Rectal smooth muscle tissue (tissue), 1 donor: ENCODE results near the gene NDUFS1.
"Not testable (repeated sequence)": the region's sequence is repeated elsewhere in the genome, so short reads cannot be mapped to it uniquely, and the experiment has no call there.

Source experiments
- H3K27ac ChIP-seq: one replicate; pipeline ENCODE4 v1.7.0; 2013; ENCODE audit warnings: low read depth, low read length, inconsistent platforms
- H3K27me3 ChIP-seq: one replicate; pipeline ENCODE4 v1.7.0; 2013; ENCODE audit warnings: low read length; ENCODE audit not compliant: control insufficient read depth, insufficient read depth
- H3K36me3 ChIP-seq: one replicate; pipeline ENCODE4 v1.7.0; 2013; ENCODE audit warnings: low read length; ENCODE audit not compliant: control insufficient read depth, insufficient read depth
- H3K4me1 ChIP-seq: one replicate; pipeline ENCODE4 v1.7.0; 2013; ENCODE audit warnings: low read length; ENCODE audit not compliant: control insufficient read depth, insufficient read depth
- H3K4me3 ChIP-seq: one replicate; pipeline ENCODE4 v1.7.0; 2013; ENCODE audit warnings: low read length
- H3K9ac ChIP-seq: one replicate; pipeline ENCODE4 v1.7.0; 2013; ENCODE audit warnings: low read length

Gene NDUFS1

DNA sequence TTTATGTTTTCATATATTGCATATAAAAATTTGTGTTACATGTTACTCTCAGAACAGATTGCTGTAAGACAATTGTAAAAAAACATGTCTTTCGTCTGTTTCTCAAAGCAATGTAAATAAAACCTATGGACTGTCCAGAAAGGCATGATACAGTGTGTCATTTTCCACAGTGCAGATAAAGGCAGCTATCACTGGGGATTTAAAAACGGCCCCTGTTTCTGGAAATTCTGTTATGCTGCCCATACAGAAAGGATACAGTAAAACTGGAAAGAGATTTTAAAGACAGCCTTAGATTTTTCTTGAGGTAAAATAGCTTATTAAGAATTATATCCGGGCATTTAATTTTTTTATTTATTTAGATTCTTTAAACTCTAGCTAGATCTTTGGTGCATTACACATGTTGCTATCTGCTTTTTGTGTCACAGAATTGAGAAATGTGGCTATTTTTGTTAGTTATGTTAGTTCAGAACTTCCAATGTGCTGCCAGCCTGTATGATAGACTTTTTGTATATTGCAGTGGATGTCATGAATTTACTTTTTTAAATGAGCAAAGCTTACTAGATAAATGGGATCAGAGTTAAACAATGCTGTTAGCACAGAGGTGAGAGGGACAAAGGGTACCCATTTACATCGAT is 72.4 kb downstream of the NDUFS1 start:
- Histone ChIP-seq H3K27me3 (no peaks in the 10 kb centered on the region), H3K36me3 (no peaks in the 10 kb centered on the region), H3K9ac (peak overlapping the region; percentile 60), H3K4me3 (peak overlapping the region; percentile 81), H3K4me1 (peaks cover 7% of the 10 kb centered on the region), H3K27ac (peak overlapping the region; percentile 98)

DNA sequence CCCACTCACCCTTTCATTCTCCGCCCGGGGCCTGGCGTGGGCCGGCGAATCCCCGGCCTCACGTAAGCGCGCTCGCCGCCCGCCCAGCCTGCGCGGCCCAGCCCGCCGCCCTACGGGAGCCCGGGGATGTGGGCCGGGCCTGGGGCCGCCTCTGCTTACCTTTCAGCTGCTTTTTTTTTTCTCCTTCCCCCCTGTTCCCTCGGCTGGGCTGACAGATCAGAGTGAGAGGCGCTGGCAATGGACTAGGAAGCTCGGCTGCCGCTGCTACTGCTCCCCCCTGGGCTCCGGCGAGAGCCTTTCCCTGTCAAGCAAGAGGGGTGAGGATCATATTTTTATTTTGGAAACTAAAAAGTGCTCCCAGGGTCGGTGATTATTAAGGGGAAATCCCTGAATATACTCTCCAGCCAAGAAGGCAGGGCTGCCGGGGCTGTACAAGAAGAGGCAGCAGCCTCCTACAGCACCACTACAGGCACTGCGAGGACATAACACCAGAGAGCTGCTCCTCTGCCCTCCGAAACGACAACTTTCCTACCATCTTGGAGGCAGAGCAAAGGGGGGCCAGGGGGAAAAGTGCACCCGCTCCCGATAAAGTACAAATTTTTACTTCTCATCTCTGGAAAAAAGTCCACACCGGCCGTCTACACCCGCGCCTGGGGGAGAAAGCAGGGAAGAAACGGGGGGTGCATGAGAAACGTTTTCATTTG is 73.3 kb downstream of the NDUFS1 start, which contains the start of gene INO80D:
INO80D (minus strand) TSS at position 433 of the 704 bp plus-strand sequence. CDS start 23,158 bp downstream, outside the sequence.
- Histone ChIP-seq H3K4me1 (peaks cover 7% of the 10 kb centered on the region), H3K36me3 (no peaks in the 10 kb centered on the region), H3K27ac (peak within 1 kb of the TSS; percentile 98), H3K4me3 (peak within 1 kb of the TSS; percentile 81), H3K27me3 (no peaks in the 10 kb centered on the region), H3K9ac (peak within 1 kb of the TSS; percentile 94)

DNA sequence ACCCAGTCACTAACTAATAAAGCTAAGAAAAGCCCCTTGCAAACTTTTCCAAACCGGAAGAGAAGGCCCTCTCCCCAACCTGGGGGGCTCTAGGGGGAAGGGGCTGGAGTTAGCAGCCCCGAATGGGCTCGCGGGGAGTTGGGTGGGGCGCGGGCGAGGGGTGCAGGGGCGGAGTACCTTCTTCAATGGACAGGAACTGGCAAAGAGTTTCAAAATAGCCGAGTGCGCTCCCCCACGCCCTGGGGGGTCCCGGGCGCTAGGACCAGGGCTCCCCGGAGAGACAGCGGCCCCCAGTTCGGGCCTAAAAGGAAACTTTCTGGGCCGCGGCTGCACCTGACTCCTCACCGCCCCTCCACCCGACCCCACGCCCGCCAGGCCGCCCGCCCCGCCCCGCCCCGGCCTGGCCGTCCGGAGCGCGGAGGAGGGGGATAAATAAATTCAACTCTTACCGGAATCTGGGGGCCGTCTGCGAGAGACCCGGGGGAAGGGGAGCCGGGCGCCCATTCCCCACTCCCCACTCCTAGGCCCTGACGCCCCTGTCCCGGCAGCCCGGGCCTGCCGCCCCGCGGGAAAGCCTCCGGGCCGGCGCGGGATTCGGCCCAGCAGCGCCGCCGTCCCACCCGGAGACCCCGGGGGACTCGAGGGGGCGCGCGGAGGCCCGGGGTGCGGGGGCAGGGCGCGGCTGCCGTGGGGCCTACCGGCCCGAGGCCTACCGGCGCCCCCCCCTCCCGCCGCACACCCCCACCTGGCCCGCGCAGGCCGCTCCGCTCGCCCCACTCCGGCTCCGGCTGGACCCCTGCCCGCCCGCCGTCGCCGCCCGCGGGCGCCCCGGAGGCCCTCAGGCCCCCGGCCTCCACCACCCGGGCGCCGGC is 74.1 kb downstream of the NDUFS1 start:
- Histone ChIP-seq H3K4me3 (peak overlapping the region; percentile 81), H3K9ac (peak overlapping the region; percentile 94), H3K27me3 (no peaks in the 10 kb centered on the region), H3K4me1 (peaks cover 7% of the 10 kb centered on the region), H3K27ac (peak overlapping the region; percentile 98), H3K36me3 (no peaks in the 10 kb centered on the region)

DNA sequence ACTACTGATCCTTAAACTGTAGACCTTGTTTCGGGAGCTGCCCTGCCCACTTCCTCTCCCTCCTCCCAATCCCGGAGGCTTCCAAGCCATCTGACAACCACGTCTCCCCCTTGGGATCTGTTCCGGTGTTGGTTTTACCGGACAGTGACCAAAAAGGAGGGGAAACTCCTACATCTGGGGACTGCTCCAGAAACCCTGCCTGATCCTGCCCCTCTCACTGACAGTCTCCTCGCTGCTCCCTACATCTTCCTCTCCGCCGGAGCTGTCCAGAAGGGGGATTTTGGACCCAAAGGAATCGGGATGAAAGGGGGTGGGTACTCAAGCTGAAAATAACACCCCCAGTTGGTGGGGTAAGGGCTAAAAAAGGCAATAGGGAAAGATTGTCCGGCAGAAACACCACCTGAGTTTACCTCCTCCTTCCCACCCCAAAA is 74.8 kb downstream of the NDUFS1 start:
- Histone ChIP-seq H3K4me1 (peaks cover 7% of the 10 kb centered on the region), H3K27ac (peak overlapping the region; percentile 98), H3K27me3 (no peaks in the 10 kb centered on the region), H3K36me3 (no peaks in the 10 kb centered on the region), H3K4me3 (peak overlapping the region; percentile 81), H3K9ac (peak overlapping the region; percentile 91)

DNA sequence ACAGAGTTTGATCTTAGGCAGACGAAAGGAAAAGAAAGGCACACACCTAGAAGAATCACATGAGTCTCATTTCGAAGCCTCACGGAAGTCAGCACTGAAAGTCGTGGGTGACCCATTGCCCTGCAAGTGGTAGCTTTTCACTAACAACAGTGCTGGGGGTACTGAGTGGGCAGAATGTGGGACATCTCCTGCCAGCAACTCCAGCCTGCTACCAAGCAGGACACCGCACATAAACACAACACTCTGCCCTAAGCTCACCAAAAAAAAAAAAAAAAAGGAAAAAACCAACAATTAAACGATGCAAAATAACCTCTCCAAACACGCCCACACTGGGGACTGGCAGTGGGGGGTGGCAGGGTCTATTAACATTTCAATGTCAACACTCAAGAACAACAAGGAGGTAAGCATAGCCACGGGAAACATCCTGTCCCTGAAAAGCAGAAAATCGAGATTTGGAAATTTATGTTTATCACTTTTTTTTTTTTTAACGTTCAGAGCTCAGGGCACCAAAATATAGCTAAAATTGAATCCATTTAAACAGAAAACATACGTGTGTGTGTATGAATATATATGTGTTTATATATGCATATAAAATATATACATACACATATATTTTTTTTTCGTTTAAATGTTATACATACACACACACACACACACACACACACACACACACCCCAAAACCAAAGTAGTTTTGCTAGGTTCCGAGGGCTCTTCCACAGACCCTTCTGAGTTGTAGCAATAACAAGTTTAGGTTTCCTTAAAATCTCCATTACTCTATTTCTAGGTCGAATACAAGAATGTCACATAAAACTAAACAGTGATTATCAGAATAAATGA is 75.4 kb downstream of the NDUFS1 start:
- H3K4me1 ChIP-seq, result peaks cover 7% of the 10 kb centered on the region
- H3K27me3 ChIP-seq, result no peaks in the 10 kb centered on the region
- peak overlapping the region; percentile 98 for H3K27ac ChIP-seq
- no peaks in the 10 kb centered on the region for H3K36me3 ChIP-seq
- H3K4me3 ChIP-seq, result peak overlapping the region; percentile 81
- H3K9ac ChIP-seq, result peak overlapping the region; percentile 91

DNA sequence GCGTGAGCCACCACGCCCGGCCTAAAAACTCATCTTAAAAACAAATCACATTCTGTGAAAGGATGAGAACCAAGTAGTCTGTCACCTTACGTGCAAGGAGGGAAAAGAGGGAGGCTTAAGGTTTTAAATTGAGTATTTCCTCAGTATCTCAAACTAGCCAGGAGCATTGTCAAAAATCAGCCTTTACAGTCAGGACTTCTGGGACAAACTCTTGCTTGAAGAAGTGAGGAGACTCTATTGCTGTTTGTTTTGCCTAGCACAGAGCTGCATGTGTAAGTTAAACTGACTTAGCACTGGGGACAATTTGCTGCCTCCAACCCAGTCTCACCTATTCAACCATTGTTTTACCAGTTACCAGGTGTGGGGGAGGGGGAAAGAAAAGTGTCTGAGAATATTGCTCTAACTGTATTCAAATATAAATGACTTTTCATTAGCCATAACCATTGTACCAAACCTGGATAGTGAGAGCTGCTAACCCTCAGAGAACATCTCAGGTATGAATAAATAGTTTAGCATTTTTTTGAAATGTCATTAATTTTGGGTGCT is 76.9 kb downstream of the NDUFS1 start:
- Histone ChIP-seq H3K4me1 (peaks cover 9% of the 10 kb centered on the region), H3K27ac (no peak overlapping the region), H3K27me3 (no peaks in the 10 kb centered on the region), H3K9ac (no peak overlapping the region), H3K4me3 (no peak overlapping the region), H3K36me3 (no peaks in the 10 kb centered on the region)

DNA sequence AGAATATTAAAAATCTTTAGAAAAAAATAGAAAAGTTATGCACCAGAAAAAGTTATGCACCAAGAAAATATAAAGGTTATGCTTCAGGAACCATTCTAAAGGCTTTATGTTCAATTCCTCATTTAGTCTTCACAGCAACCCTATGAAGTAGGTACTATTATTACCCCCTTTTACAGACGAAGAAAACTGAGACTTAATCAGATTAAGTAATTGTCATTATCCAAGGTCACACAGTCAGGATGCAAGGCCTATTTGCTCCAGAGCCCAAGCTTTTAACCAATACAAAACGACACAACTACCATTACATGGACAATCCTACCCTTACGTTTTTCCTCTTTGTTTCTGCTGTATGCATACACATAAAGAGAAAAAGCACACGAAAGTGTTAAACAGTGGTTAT is 78.3 kb downstream of the NDUFS1 start:
- H3K4me3 ChIP-seq, result no peak overlapping the region
- no peak overlapping the region for H3K27ac ChIP-seq
- H3K9ac ChIP-seq, result no peak overlapping the region
- no peaks in the 10 kb centered on the region for H3K27me3 ChIP-seq
- no peaks in the 10 kb centered on the region for H3K36me3 ChIP-seq
- peaks cover 7% of the 10 kb centered on the region for H3K4me1 ChIP-seq

DNA sequence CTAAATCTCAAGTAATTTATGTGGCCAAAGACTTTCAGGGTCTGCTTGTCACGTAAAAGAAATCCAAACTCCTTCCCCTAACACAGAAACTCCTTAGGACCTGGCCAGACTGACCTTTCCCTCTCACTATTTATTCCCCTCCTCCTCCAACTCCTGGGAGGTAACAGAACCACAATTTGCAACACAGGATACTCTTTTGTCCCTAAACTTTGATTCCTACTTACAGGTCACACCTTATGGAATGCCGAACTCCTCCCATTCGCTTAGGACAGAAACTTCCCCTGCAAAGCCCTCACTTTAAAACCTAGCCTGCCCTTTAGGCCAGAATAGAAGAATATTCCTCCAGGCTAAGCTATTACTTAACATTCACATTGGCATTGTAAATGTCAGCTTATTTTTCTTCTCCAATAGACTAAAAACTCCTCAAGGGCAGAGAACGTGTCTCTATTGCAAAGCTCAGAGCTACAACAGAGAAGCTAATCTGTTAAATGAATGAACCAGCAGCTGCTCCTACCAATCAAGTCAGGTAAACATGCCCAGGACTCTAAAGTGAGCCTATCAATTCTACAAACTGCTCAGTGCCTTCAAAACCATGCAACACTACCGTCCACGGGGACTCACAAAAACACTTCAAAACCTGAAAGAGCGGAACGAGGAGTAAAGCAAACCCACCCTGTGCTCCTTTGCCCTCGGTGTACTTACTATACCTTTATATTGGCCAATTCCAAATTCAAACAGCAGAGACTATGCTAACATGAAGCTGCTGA is 79.4 kb downstream of the NDUFS1 start:
- Histone ChIP-seq H3K27me3 (no peaks in the 10 kb centered on the region), H3K4me1 (peaks cover 7% of the 10 kb centered on the region), H3K36me3 (no peaks in the 10 kb centered on the region), H3K4me3 (no peak overlapping the region), H3K27ac (no peak overlapping the region), H3K9ac (no peak overlapping the region)

DNA sequence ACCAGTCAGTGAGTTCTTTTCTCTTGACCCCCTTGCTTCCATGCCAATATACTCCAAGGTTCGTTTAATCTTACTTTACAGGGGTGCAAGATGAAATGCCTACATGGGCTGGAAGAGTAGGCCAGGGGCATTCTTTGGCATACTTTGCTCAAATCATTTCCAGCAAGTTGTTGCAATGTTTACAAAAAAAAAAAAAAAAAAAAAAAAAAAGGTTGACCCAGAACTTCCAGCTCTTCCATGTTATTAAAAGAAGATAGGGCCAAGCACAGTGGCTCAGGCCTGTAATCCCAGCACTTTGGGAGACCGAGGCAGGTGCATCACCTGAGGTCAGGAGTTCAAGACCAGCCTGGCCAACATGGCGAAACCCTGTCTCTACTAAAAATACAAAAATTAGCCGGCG is 81.4 kb downstream of the NDUFS1 start:
- not testable (repeated sequence) for H3K27me3 ChIP-seq, H3K4me1 ChIP-seq, H3K27ac ChIP-seq, H3K9ac ChIP-seq, H3K36me3 ChIP-seq, H3K4me3 ChIP-seq

DNA sequence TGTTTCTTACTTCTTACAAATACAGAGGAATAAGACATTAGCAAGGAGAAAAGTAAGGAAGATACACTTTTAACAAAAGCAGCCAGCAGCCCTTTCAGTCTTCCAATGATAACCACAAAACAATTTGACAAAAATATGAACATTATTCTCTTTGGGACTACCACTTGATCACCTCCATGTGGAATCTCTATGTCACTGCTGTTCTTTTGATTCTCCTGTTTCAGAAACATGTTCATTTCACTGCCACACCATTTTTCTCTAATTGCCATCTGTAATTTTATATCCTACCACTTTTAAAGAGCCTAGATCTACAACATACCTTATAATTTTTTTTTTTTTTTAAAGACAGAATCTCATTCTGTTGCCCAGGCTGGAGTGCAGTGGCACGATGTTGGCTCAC is 84.1 kb downstream of the NDUFS1 start:
- Histone ChIP-seq H3K4me1 (peaks cover 2% of the 10 kb centered on the region), H3K27me3 (no peaks in the 10 kb centered on the region), H3K27ac (no peak overlapping the region), H3K36me3 (no peaks in the 10 kb centered on the region), H3K4me3 (no peak overlapping the region), H3K9ac (no peak overlapping the region)

DNA sequence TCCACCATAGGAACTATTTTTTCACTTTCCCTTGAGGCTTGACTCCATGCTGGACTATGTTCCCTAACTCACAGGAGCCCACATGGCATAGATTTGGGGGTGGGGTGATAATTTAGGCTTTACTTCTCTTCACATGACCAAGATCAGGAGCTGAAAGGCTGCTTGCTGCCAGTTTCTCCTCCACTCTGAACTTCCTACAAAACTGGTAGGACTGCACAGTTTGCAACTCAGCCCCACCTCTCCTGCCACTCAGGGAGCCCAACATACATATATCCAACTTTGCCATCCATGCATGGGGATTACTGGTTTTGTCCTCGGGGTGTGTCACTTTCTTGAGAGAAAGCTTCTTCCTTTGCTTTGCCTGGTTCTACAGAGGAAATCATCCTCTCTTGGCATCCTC is 87.4 kb downstream of the NDUFS1 start:
- H3K4me1 ChIP-seq, result no peaks in the 10 kb centered on the region
- H3K27me3 ChIP-seq, result no peaks in the 10 kb centered on the region
- H3K9ac ChIP-seq, result no peak overlapping the region
- H3K36me3 ChIP-seq, result no peaks in the 10 kb centered on the region
- no peak overlapping the region for H3K27ac ChIP-seq
- no peak overlapping the region for H3K4me3 ChIP-seq
